NCI-H345 treated with DMSO at 0.1 percent for 48 hours (cell line): ENCODE data around the gene LEF1.

Experiments
- DNase-seq: peaks from one replicate; lab custom pipeline; 2025; ENCODE audit not compliant: unreplicated experiment; lab: John Stamatoyannopoulos, UW

Gene LEF1

DNA sequence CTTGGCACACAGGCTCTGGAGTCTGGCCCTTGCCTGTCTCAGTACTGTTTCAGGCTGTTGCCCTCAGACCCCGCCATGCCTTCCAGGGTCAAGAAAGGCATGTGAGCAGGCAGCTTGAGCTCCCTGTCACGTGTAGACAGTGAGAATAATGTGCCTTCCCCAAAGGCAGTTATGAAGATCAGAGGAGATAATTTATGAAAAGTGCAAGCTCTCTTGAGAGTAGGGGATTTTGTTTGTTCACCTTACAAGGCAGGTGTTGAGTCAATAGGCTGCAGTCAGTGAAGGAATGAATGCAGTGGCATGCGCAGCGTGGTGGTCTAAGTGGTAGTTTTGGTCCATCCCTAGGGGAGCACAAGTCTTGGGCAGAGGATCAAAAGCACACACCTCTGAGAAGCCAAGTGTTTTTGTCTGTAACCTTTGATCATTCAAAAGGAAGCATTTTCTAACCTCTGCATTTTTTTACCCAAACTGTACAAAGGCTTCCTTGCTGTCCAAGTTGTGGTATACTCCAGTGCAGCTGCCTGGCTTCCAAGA, 164.7 kb downstream of the LEF1 start:
- DNase-seq = no peak

DNA sequence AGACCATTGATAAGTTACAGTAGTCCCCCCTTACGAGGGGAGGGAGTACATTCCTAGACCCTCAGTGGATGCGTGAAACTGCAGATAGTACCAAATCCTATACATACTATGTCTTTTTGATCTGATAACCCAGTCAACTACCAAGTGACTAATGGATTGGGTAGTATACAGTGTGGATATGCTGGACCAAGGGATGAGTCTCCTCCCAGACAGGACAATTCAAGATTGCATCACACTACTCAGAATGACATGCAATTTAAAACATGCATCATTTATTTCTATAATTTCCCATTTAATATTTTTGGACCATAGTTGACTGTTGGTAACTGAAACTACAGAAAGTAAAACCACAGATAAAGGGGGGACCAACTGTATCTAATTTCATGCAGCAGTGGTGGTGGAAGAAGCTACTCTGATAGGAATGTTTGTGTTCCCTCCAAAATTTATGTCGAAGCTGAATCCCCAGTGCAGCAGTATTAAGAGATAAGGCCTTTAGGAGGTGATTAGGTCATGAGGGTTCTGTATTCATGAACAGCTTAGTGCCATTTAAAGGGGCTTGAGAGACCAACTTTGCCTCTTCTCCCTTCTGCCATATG, 167.1 kb downstream of the LEF1 start:
- DNase-seq = no peak

DNA sequence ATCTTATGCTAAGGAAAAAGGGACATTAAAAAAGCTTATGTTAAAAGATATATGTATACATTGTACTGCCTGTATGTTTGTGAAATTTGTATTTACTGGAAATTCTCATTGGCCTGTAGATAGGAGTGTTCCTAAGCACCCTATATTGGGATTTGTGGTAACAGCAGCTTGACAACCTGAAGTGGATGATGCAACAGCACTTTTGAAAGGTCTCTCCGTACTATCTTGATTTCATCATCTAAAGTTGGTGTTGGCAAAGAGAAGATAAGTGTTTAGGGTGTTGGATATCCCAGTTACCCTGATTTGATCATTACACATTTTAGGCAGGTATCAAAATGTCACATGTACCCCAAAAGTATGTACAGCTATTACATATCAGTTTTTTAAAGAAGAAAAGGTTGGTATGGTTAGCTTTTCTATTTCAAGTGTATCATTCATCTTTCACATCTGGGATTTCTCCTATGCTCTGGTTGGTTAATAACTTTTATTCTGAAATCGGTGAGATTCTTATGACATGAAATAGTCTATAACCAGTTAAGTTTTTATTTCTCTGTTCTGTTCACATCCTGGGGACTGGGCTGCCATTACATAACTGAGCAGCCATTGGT, 168.7 kb downstream of the LEF1 start:
- no peak for DNase-seq

DNA sequence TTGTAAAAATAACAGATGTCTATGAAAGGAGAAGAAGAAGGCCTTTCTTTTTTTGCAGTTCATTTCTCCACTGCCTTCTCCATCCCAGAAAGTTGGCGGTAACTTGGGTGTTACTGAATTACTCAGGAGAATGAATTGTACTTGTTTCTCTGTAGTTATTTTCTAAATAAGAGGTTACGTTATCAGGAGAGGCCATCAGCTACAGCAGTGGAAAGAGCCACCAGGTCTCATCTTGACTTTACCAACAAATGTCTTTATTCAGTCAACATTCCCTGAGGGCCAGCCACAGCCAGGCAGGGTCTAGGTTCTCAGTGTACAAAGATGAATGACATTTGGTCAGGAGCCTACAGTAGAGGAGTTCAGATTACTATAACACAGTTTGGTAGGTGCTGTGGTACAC, 170.9 kb downstream of the LEF1 start:
- no peak for DNase-seq
